Activated B cell treated with CpG ODN at 0.5 μM for 24 hours (primary cell): ENCODE data around the gene MCF2L2. TPM values are rescaled to one million over a fixed set of nuclear protein-coding genes. Genes with fewer than 3 reads are reported as not detected.

Experiments used
- ATAC-seq: fragments of 200-7000 bp; cut with Tn5 transposase; one replicate; pipeline ENCODE4 v1.10.0; 2021; ENCODE audit warnings: low read depth, mild to moderate bottlenecking, moderate library complexity
- CTCF ChIA-PET: fragments of 350-600 bp; sonication (Branson Sonifier 250); formaldehyde crosslinking; loops from one replicate; lab custom pipeline; 2021; ENCODE audit warnings: antibody characterized with exemption; lab: Charles Lee
- POLR2A ChIA-PET: fragments of 350-600 bp; sonication (Branson Sonifier 250); formaldehyde crosslinking; loops from one replicate; lab custom pipeline; 2021; ENCODE audit warnings: antibody characterized with exemption; lab: Charles Lee
- DNase-seq: peaks from one replicate; pipeline ENCODE4 v3.0.0; 2022
- H3K27ac Mint-ChIP-seq: one replicate; pipeline ENCODE4 v1.8.0; 2020; ENCODE audit warnings: mixed read lengths
- H3K27me3 Mint-ChIP-seq: one replicate; pipeline ENCODE4 v1.8.0; 2021; ENCODE audit warnings: mixed read lengths
- H3K36me3 Mint-ChIP-seq: one replicate; pipeline ENCODE4 v1.8.0; 2021; ENCODE audit warnings: low read depth, mixed read lengths
- H3K4me1 Mint-ChIP-seq: one replicate; pipeline ENCODE4 v1.8.0; 2021; ENCODE audit warnings: mixed read lengths
- H3K4me3 Mint-ChIP-seq: one replicate; pipeline ENCODE4 v1.8.0; 2020; ENCODE audit warnings: mild to moderate bottlenecking, mixed read lengths
- H3K9me3 Mint-ChIP-seq: one replicate; pipeline ENCODE4 v1.8.0; 2020; ENCODE audit warnings: mixed read lengths
- CTCF ChIP-seq: fragments of 200-600 bp; IDR thresholded peaks from one replicate; pipeline ENCODE4 v1.8.0; 2022; ENCODE audit warnings: antibody characterized with exemption, mild to moderate bottlenecking
- intact Hi-C: fragments of 100-400 bp; cut with micrococcal nuclease; formaldehyde crosslinking; loops from one replicate; pipeline ENCODE4 v1.15.1; 2024
- total RNA-seq: library from RNA; stranded (reverse); gene quantifications from 2 replicates; pipeline ENCODE4 v1.2.3, GENCODE V29; 2022

The MCF2L2 gene
- total RNA-seq, 1 donor from 2014 or later: 2.4 TPM

GRCh38 chr3:183247011-183247589, 181.3 kb downstream of the MCF2L2 start:
- no peak overlapping the region for H3K4me3 Mint-ChIP-seq
- peaks cover 35% of the 10 kb centered on the region for H3K27me3 Mint-ChIP-seq
- no peaks in the 10 kb centered on the region for H3K4me1 Mint-ChIP-seq
- ChIA-PET POLR2A (no interaction called here), CTCF (no interaction called here)
- intact Hi-C loops: no loop called here
- DNase-seq (no peak), ATAC-seq (no peak)
- peaks cover 7% of the 10 kb centered on the region for H3K9me3 Mint-ChIP-seq
- no peak overlapping the region for H3K27ac Mint-ChIP-seq
- no peak for TF ChIP-seq CTCF
- no peaks in the 10 kb centered on the region for H3K36me3 Mint-ChIP-seq

- peaks cover 4% of the 10 kb centered on the region for H3K36me3 Mint-ChIP-seq
- peaks cover 44% of the 10 kb centered on the region for H3K27me3 Mint-ChIP-seq
- H3K4me1 Mint-ChIP-seq: no peaks in the 10 kb centered on the region
- peaks cover 20% of the 10 kb centered on the region for H3K9me3 Mint-ChIP-seq
- no peak for TF ChIP-seq CTCF
- ATAC-seq (no peak), DNase-seq (no peak)
- CTCF ChIA-PET: no interaction called here
- POLR2A ChIA-PET: no interaction called here
- intact Hi-C loops: no loop called here
- no peak overlapping the region for H3K4me3 Mint-ChIP-seq
- H3K27ac Mint-ChIP-seq: no peak overlapping the region
Observed at GRCh38 chr3:183244981-183245476, 183.4 kb downstream of the MCF2L2 start.

- DNase-seq: no peak
- Mint-ChIP-seq H3K9me3 (peaks cover 20% of the 10 kb centered on the region), H3K4me3 (no peak overlapping the region), H3K4me1 (no peaks in the 10 kb centered on the region), H3K36me3 (peaks cover 4% of the 10 kb centered on the region), H3K27ac (no peak overlapping the region), H3K27me3 (peaks cover 44% of the 10 kb centered on the region)
- ChIA-PET CTCF (no interaction called here), POLR2A (no interaction called here)
- no peak for ATAC-seq
- intact Hi-C loops: no loop called here
- TF ChIP-seq CTCF: no peak
Observed at GRCh38 chr3:183244219-183244618, 184.2 kb downstream of the MCF2L2 start.

GRCh38 chr3:183242431-183242830, 186.0 kb downstream of the MCF2L2 start:
- ChIA-PET CTCF (no interaction called here), POLR2A (no interaction called here)
- Mint-ChIP-seq H3K27me3 (peaks cover 41% of the 10 kb centered on the region), H3K36me3 (peaks cover 4% of the 10 kb centered on the region), H3K4me3 (no peak overlapping the region), H3K4me1 (no peaks in the 10 kb centered on the region), H3K27ac (no peak overlapping the region), H3K9me3 (peaks cover 20% of the 10 kb centered on the region)
- intact Hi-C loops: no loop called here
- DNase-seq (no peak), ATAC-seq (no peak)
- no peak for TF ChIP-seq CTCF

GRCh38 chr3:183239046-183239445, 189.4 kb downstream of the MCF2L2 start:
- no peak for DNase-seq
- no peak overlapping the region for H3K4me3 Mint-ChIP-seq
- ChIA-PET CTCF (no interaction called here), POLR2A (no interaction called here)
- no peak overlapping the region for H3K27ac Mint-ChIP-seq
- no peaks in the 10 kb centered on the region for H3K4me1 Mint-ChIP-seq
- H3K36me3 Mint-ChIP-seq: peaks cover 4% of the 10 kb centered on the region
- peaks cover 27% of the 10 kb centered on the region for H3K27me3 Mint-ChIP-seq
- TF ChIP-seq CTCF: no peak
- no peak for ATAC-seq
- H3K9me3 Mint-ChIP-seq: peaks cover 20% of the 10 kb centered on the region
- intact Hi-C loops: no loop called here
